ENCODE data around the gene ARL2.

Gene ARL2

DNA sequence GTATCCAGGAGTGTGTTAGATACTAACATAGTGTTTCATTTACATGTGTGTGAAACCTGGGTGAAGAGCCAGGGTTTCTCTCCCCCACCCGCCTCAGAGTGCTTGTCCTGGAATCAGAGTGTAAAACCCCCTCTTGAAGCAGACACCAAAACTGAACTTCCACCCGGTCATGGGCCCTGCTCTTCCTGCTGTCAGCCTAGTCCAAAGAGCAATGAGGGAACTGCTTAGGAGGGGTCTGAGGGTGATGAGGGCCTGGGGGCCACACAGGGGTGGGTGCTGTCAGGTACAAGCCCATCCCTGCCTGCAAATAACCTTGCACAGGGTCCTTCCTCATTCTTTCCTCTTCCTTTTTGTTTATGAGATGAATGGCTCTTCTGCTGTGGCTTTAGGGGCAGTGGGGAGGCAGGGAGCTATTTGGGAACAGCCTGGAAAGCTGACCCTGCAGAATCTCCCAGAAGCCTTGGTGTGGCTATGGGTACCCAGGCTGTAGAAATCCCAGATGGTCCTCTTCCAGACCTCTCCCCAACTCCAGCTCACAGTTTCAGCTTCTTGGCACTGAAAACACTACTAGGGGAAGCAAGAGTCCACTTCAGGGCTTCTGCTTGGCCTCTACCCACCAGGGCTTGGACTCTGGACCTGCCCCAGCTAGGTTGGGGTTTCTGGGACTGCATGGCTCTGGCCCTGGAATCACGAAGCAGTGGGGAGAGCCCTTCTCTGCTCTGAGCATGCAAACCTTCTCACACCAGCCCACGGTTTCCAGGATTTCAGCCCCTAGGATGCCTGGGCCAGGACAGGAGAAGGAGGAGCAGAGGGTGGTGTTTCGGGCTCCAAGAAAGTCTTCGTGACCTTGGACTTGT is 25.7 kb upstream of the ARL2 start:
- H3K4me3 ChIP-seq (ENCODE audit: low read depth, low read length): no peak overlapping the region
- TF ChIP-seq ZNF341 (tag by site-specific recombination; IDR thresholded peaks at IDR 0.05; ENCODE audit: low read depth) (peak; percentile 83), ZNF558 (tag by site-specific recombination; IDR thresholded peaks at IDR 0.05) (no peak), BCL11B (tag by site-specific recombination; IDR thresholded peaks at IDR 0.05; ENCODE audit: low read depth) (no peak)
- H3K36me3 ChIP-seq (ENCODE audit: control insufficient read depth in 2 of 2, insufficient read depth in 1 of 2, low read length in 2 of 2): no peaks in the 10 kb centered on the region
- H3K27ac ChIP-seq (ENCODE audit: extremely low read depth, low read depth, low read length): no peak overlapping the region
- CTCF ChIA-PET: interaction anchor here (0.7 kb wide), 1 partner anchor 123 kb away, joined by 3 read pairs; no protein-coding TSS in a partner anchor
- POLR2A ChIA-PET: no interaction called here
- no peaks in the 10 kb centered on the region for H3K9me3 ChIP-seq (ENCODE audit: control insufficient read depth, insufficient read depth, low read depth, low read length)
- no peaks in the 10 kb centered on the region for H3K4me1 ChIP-seq (ENCODE audit: control insufficient read depth, insufficient read depth, low read length)

DNA sequence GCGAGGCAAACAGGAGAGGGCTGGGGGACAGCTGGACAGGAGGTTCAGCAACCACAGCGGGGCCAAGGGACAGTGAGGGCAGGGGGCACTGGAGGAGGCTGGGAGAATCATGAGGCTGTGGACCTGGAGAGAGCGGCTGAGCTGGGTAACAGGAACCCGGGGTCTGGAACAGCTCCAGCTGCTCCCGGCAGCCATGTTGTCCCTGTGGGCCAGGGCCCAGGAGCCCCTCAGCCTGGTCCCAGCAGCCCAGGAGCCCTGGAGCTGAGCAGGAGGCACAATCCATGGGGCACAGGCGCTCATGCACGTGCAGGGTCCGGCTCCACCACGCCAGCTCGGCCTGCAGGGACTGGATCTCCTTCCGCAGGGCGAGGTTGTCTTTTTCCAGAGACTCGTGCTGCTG is 24.5 kb upstream of the ARL2 start:
- CTCF ChIA-PET: interaction anchor here (0.7 kb wide), 1 partner anchor 122 kb away, joined by 3 read pairs; no protein-coding TSS in a partner anchor
- H3K4me3 ChIP-seq (ENCODE audit: low read depth, low read length): no peak overlapping the region
- H3K9me3 ChIP-seq (ENCODE audit: control insufficient read depth, insufficient read depth, low read depth, low read length): no peaks in the 10 kb centered on the region
- POLR2A ChIA-PET: no interaction called here
- TF ChIP-seq KLF10 (tag by site-specific recombination; IDR thresholded peaks at IDR 0.05): no peak
- TF ChIP-seq ZNF776 (tag by site-specific recombination; IDR thresholded peaks at IDR 0.05; ENCODE audit: borderline replicate concordance): no peak
- TF ChIP-seq, protein P1, sequence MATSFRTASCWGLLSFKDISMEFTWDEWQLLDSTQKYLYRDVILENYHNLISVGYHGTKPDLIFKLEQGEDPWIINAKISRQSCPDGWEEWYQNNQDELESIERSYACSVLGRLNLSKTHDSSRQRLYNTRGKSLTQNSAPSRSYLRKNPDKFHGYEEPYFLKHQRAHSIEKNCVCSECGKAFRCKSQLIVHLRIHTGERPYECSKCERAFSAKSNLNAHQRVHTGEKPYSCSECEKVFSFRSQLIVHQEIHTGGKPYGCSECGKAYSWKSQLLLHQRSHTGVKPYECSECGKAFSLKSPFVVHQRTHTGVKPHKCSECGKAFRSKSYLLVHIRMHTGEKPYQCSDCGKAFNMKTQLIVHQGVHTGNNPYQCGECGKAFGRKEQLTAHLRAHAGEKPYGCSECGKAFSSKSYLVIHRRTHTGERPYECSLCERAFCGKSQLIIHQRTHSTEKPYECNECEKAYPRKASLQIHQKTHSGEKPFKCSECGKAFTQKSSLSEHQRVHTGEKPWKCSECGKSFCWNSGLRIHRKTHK (tag by site-specific recombination; IDR thresholded peaks at IDR 0.05): no peak
- no peak for TF ChIP-seq REPIN1 (tag by site-specific recombination; IDR thresholded peaks at IDR 0.05; ENCODE audit: low read depth)
- TF ChIP-seq ZNF514 (tag by site-specific recombination; IDR thresholded peaks at IDR 0.05): no peak
- TF ChIP-seq ZNF112 (tag by site-specific recombination; IDR thresholded peaks at IDR 0.05): no peak
- no peak for TF ChIP-seq ZNF785 (tag by site-specific recombination; IDR thresholded peaks at IDR 0.05)
- TF ChIP-seq ZNF777 (tag by site-specific recombination; IDR thresholded peaks at IDR 0.05; ENCODE audit: borderline replicate concordance): no peak
- no peak for TF ChIP-seq ZSCAN23 (tag by site-specific recombination; IDR thresholded peaks at IDR 0.05)
- no peak for TF ChIP-seq ZNF140 (tag by site-specific recombination; IDR thresholded peaks at IDR 0.05)
- no peak for TF ChIP-seq ZNF791 (tag by site-specific recombination; IDR thresholded peaks at IDR 0.05)
- TF ChIP-seq, protein P2, sequence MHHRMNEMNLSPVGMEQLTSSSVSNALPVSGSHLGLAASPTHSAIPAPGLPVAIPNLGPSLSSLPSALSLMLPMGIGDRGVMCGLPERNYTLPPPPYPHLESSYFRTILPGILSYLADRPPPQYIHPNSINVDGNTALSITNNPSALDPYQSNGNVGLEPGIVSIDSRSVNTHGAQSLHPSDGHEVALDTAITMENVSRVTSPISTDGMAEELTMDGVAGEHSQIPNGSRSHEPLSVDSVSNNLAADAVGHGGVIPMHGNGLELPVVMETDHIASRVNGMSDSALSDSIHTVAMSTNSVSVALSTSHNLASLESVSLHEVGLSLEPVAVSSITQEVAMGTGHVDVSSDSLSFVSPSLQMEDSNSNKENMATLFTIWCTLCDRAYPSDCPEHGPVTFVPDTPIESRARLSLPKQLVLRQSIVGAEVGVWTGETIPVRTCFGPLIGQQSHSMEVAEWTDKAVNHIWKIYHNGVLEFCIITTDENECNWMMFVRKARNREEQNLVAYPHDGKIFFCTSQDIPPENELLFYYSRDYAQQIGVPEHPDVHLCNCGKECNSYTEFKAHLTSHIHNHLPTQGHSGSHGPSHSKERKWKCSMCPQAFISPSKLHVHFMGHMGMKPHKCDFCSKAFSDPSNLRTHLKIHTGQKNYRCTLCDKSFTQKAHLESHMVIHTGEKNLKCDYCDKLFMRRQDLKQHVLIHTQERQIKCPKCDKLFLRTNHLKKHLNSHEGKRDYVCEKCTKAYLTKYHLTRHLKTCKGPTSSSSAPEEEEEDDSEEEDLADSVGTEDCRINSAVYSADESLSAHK (tag by site-specific recombination; IDR thresholded peaks at IDR 0.05): no peak
- H3K27ac ChIP-seq (ENCODE audit: extremely low read depth, low read depth, low read length): no peak overlapping the region
- H3K4me1 ChIP-seq (ENCODE audit: control insufficient read depth, insufficient read depth, low read length): no peaks in the 10 kb centered on the region
- H3K36me3 ChIP-seq (ENCODE audit: control insufficient read depth in 2 of 2, insufficient read depth in 1 of 2, low read length in 2 of 2): no peaks in the 10 kb centered on the region

GRCh38 chr11:64990222-64990923 is 23.6 kb upstream of the ARL2 start:
- H3K4me3 ChIP-seq (ENCODE audit: low read depth, low read length): no peak overlapping the region
- TF ChIP-seq INSM2 (tag by site-specific recombination; IDR thresholded peaks at IDR 0.05): no peak
- 0 out of 2 replicates have a peak, but pooled peaks have one; percentile 39 for TF ChIP-seq ZBTB6 (tag by site-specific recombination; IDR thresholded peaks at IDR 0.05)
- no peaks in the 10 kb centered on the region for H3K36me3 ChIP-seq (ENCODE audit: control insufficient read depth in 2 of 2, insufficient read depth in 1 of 2, low read length in 2 of 2)
- no peak overlapping the region for H3K27ac ChIP-seq (ENCODE audit: extremely low read depth, low read depth, low read length)
- H3K9me3 ChIP-seq (ENCODE audit: control insufficient read depth, insufficient read depth, low read depth, low read length): no peaks in the 10 kb centered on the region
- no peaks in the 10 kb centered on the region for H3K4me1 ChIP-seq (ENCODE audit: control insufficient read depth, insufficient read depth, low read length)
- CTCF ChIA-PET: no interaction called here
- POLR2A ChIA-PET: no interaction called here
